Ascending aorta (tissue), 2 donors: ENCODE results near the gene GTPBP1. TPM values are rescaled to one million over a fixed set of nuclear protein-coding genes. Genes with fewer than 3 reads are reported as not detected.

ENCODE experiments used
- DNase-seq, 2 donors: peaks; one replicate each; pipeline ENCODE4 v3.0.0-alpha.2; 2019; ENCODE audit warnings: low spot score in 2 of 2
- H3K27ac ChIP-seq, 2 donors: fragments of 200-600 bp; sonication (generic); one replicate each; pipeline ENCODE4 v1.5.1; 2016 to 2017; ENCODE audit warnings: mild to moderate bottlenecking in 1 of 2
- H3K27me3 ChIP-seq: fragments of 200-600 bp; sonication (generic); one replicate; pipeline ENCODE4 v1.5.1; 2017
- H3K36me3 ChIP-seq, 2 donors: fragments of 200-600 bp; sonication (generic); one replicate each; pipeline ENCODE4 v1.5.1; 2016
- H3K4me1 ChIP-seq, 2 donors: fragments of 200-600 bp; sonication (generic); one replicate each; pipeline ENCODE4 v1.5.1; 2016 to 2017; ENCODE audit warnings: mild to moderate bottlenecking in 1 of 2
- H3K4me3 ChIP-seq, 2 donors: fragments of 200-600 bp; sonication (generic); one replicate each; pipeline ENCODE4 v1.5.1; 2016 to 2017; ENCODE audit warnings: mild to moderate bottlenecking in 1 of 2
- H3K9me3 ChIP-seq, 2 donors: fragments of 200-600 bp; sonication (generic); one replicate each; pipeline ENCODE4 v1.5.1; 2016
- intact Hi-C: fragments of 100-400 bp; cut with DNase I; formaldehyde crosslinking; loops from one replicate; pipeline ENCODE4 v1.15.1; 2023
- total RNA-seq: library from RNA; depleted of rRNA; stranded (reverse); fragments of >200 nt; gene quantifications from one replicate; pipeline ENCODE4 v1.1.0, GENCODE V29; 2016
- TF ChIP-seq, protein P1 (sequence below), 3 experiments: fragments of 200-600 bp in 2 of 3; fragments of 450-650 bp in 1 of 3; sonication (generic) in 2 of 3; IDR thresholded peaks; one replicate each; pipeline ENCODE4 v1.5.1; 2016 to 2019; ENCODE audit warnings: antibody characterized with exemption in 3 of 3, mild to moderate bottlenecking in 1 of 3, moderate library complexity in 1 of 3

The GTPBP1 gene
- total RNA-seq, 1 donor from 2014 or later, result 89.5 TPM

DNA sequence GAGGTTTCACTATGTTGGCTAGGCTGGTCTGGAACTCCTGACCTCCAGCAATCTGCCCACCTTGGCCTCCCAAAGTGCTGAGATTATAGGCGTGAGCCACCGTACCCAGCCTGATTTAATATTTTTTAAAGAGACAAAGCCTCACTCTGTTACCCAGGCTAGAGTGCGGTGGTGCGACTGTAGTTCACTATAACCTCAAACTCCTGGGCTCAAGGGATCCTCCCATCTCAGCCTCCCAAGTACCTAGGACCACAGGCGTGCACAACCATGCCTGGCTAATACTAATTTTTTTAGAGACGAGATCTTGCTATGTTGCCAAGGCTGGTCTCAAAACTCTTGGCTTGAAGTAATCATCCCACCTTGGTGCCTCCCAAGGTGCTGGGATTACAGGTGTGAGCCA is 13.5 kb downstream of the GTPBP1 start:
- no peaks in the 10 kb centered on the region for H3K9me3 ChIP-seq
- H3K27me3 ChIP-seq, result no peaks in the 10 kb centered on the region
- no peak for DNase-seq
- H3K27ac ChIP-seq, result peak overlapping the region; percentile 55 to 68
- TF ChIP-seq, protein P1, sequence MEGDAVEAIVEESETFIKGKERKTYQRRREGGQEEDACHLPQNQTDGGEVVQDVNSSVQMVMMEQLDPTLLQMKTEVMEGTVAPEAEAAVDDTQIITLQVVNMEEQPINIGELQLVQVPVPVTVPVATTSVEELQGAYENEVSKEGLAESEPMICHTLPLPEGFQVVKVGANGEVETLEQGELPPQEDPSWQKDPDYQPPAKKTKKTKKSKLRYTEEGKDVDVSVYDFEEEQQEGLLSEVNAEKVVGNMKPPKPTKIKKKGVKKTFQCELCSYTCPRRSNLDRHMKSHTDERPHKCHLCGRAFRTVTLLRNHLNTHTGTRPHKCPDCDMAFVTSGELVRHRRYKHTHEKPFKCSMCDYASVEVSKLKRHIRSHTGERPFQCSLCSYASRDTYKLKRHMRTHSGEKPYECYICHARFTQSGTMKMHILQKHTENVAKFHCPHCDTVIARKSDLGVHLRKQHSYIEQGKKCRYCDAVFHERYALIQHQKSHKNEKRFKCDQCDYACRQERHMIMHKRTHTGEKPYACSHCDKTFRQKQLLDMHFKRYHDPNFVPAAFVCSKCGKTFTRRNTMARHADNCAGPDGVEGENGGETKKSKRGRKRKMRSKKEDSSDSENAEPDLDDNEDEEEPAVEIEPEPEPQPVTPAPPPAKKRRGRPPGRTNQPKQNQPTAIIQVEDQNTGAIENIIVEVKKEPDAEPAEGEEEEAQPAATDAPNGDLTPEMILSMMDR (IDR thresholded peaks at IDR 0.05), result no peak
- H3K36me3 ChIP-seq, result peaks cover 42 to 66% of the 10 kb centered on the region in 2 donors
- H3K4me1 ChIP-seq, result peaks cover 0 to 11% of the 10 kb centered on the region in 2 donors
- intact Hi-C loops, result no loop called here
- no peak overlapping the region for H3K4me3 ChIP-seq

DNA sequence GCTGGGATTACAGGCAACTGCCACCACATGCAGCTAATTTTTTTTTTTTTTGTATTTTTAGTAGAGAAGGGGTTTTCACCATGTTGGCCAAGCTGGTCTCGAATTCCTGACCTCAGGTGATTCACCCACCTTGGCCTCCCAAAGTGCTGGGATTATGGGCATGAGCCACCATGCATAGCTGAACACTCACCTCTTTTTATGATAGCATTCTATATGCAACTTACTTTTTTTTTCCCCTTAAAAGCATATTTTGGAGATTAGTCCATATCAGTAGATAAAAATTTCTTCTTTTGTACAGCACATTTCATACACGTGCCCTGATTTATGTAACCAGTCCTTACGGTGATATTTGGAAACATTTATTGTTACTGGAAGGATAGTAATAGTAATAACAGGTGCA is 14.6 kb downstream of the GTPBP1 start:
- Histone ChIP-seq H3K27ac (no peak overlapping the region), H3K4me3 (no peak overlapping the region), H3K9me3 (no peaks in the 10 kb centered on the region), H3K36me3 (peaks cover 54 to 76% of the 10 kb centered on the region in 2 donors), H3K4me1 (peaks cover 0 to 11% of the 10 kb centered on the region in 2 donors), H3K27me3 (no peaks in the 10 kb centered on the region)
- intact Hi-C loops, result no loop called here
- DNase-seq, result no peak
- TF ChIP-seq, protein P1 (IDR thresholded peaks at IDR 0.05), result no peak

DNA sequence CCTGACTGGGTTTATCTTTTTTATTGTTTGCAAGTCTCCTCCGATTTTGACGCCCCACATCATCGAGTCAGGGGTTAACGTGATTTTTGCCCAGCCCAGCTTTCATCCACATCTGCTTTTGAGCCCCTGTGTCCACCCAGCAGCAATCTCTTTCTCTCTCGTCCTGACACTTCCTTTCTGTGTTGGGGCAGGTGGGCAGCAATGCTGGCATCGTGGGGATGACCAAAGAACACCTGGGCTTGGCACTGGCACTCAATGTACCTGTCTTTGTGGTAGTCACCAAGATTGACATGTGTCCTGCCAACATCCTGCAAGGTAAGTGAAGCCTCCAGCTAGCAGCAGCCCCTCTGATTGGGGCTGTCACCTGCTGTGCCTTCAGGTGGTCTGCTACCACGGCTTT is 15.8 kb downstream of the GTPBP1 start:
- Histone ChIP-seq H3K4me1 (peaks cover 0 to 11% of the 10 kb centered on the region in 2 donors), H3K36me3 (peaks cover 66 to 76% of the 10 kb centered on the region in 2 donors), H3K9me3 (no peaks in the 10 kb centered on the region), H3K27ac (no peak overlapping the region), H3K27me3 (no peaks in the 10 kb centered on the region), H3K4me3 (no peak overlapping the region)
- TF ChIP-seq, protein P1 (IDR thresholded peaks at IDR 0.05), result no peak
- intact Hi-C loops, result no loop called here
- DNase-seq, result no peak

DNA sequence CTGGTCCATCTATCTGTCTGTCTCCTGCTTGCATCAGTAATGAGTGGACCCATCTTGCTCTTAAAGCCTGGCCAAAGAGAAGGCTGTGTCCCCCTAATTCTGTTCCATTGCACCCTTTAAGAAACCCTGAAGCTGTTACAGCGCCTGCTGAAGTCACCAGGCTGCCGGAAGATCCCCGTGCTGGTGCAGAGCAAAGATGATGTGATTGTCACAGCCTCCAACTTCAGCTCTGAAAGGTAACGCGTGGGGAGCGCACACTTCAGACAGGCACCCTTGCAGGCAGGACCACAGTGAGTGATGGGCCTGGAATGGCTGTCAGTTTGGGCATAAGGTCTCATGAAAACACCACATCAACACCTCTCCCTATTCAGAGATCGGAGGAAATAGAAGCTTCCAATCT is 18.4 kb downstream of the GTPBP1 start:
- DNase-seq, result no peak
- no peak overlapping the region for H3K27ac ChIP-seq
- TF ChIP-seq, protein P1 (IDR thresholded peaks at IDR 0.05), result no peak
- H3K36me3 ChIP-seq, result peaks cover 85 to 92% of the 10 kb centered on the region in 2 donors
- intact Hi-C loops, result no loop called here
- H3K4me3 ChIP-seq, result no peak overlapping the region
- H3K27me3 ChIP-seq, result no peaks in the 10 kb centered on the region
- H3K9me3 ChIP-seq, result no peaks in the 10 kb centered on the region
- H3K4me1 ChIP-seq, result peaks cover 0 to under 1% of the 10 kb centered on the region in 2 donors

DNA sequence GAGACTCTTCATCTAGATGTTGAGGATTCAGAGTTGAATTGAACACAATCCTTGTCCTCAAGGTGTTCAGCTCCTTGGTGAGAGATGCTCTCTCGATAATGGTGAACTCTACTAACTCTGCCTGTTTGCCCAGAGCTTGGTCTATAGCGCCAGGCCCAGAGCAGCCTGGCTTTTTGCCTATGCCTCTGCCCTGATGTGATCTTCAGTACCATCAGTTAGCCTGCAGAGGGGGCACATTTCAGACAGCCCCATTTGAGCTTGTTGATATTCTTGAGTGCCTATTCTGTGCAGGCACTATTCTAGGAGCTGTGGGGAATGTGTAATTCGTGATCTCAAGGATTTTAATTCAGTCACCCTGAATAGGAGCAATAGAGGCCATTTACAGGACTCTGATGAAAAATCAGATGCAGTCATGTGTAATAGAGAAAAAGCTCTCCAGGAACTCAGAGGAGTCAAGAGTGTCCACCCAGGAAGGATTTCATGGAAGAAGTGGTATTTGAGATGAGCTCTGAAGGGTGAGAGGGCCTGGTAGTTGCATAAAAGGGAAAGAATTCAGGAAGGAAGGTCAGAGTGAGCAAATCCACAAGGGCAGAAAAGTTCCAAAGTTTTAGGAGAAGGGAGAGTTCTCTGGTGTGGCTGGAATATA is 19.3 kb downstream of the GTPBP1 start:
- peaks cover 90 to 100% of the 10 kb centered on the region in 2 donors for H3K36me3 ChIP-seq
- no peaks in the 10 kb centered on the region for H3K4me1 ChIP-seq
- H3K27me3 ChIP-seq, result no peaks in the 10 kb centered on the region
- no peaks in the 10 kb centered on the region for H3K9me3 ChIP-seq
- no peak overlapping the region for H3K27ac ChIP-seq
- DNase-seq, result no peak
- TF ChIP-seq, protein P1 (IDR thresholded peaks at IDR 0.05), result peak in 2 of 3 experiments; percentile 14 to 26
- no peak overlapping the region for H3K4me3 ChIP-seq
- intact Hi-C loops, result no loop called here
